ENCODE measurements around the gene PJVK. TPM values are rescaled to one million over a fixed set of nuclear protein-coding genes. Genes with fewer than 3 reads are reported as not detected.

The PJVK gene
- total RNA-seq, 2 experiments from 2014 or later = 3.2 to 4.6 TPM

DNA sequence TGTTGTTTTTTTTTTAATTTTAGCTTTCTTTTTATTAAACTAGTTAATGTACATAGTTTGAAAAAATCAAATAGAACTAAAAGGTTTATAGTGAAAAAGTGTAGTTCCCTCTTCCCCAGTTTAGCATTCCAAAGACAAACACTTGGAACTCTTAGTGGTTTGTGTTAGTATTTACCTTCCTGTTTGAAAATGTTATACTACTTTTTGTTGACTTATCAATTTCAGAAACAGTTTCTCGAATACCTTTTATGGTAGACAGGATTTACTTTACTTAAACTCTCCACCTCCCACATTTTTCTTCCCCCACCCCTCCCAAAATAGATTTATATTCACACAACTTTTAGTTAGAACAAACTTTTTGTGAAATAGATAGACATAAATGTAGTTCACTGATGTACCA lies 55.8 kb downstream of the PJVK start:
- intact Hi-C loops (cut with micrococcal nuclease) = no loop called here
- POLR2A ChIA-PET = no interaction called here
- TF ChIP-seq, protein P1, sequence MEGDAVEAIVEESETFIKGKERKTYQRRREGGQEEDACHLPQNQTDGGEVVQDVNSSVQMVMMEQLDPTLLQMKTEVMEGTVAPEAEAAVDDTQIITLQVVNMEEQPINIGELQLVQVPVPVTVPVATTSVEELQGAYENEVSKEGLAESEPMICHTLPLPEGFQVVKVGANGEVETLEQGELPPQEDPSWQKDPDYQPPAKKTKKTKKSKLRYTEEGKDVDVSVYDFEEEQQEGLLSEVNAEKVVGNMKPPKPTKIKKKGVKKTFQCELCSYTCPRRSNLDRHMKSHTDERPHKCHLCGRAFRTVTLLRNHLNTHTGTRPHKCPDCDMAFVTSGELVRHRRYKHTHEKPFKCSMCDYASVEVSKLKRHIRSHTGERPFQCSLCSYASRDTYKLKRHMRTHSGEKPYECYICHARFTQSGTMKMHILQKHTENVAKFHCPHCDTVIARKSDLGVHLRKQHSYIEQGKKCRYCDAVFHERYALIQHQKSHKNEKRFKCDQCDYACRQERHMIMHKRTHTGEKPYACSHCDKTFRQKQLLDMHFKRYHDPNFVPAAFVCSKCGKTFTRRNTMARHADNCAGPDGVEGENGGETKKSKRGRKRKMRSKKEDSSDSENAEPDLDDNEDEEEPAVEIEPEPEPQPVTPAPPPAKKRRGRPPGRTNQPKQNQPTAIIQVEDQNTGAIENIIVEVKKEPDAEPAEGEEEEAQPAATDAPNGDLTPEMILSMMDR (IDR thresholded peaks at IDR 0.05) = no peak
- no peak overlapping the region for H3K27ac Mint-ChIP-seq
- no peaks in the 10 kb centered on the region for H3K9me3 Mint-ChIP-seq
- peaks cover 15% of the 10 kb centered on the region for H3K4me1 Mint-ChIP-seq (ENCODE audit: low read depth)
- no peak overlapping the region for H3K4me3 Mint-ChIP-seq
- ATAC-seq (no peak), DNase-seq (no peak)
- no peaks in the 10 kb centered on the region for H3K27me3 Mint-ChIP-seq
- CTCF ChIA-PET = interaction anchor here (0.7 kb wide), 1 partner anchor 25 kb away, joined by 3 read pairs; no protein-coding TSS in a partner anchor
- peaks cover 16% of the 10 kb centered on the region for H3K36me3 Mint-ChIP-seq (ENCODE audit: low read depth)

DNA sequence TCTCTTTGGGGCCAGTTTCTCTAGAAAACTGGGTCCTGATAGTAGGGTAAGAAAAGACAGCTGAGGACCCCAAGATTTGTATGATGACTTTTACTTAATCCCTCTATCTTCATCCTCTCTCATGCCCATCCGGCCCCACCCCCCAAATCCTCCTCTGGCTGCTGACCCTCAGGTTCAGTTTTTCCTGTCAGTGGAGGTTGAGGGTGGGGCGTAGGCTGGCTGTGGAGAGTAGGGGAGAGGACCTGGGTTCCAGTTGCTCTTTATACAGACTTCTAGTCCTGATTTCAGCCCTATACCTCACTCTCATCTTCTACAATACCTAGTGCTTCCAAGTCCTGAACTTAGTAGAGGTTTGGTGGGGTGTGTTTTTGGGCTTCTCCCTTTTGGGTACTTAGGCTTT lies 57.5 kb downstream of the PJVK start:
- DNase-seq = no peak
- Mint-ChIP-seq H3K4me1 (ENCODE audit: low read depth) (peaks cover 21% of the 10 kb centered on the region), H3K4me3 (no peak overlapping the region), H3K27ac (no peak overlapping the region), H3K36me3 (ENCODE audit: low read depth) (peaks cover 20% of the 10 kb centered on the region), H3K27me3 (no peaks in the 10 kb centered on the region), H3K9me3 (no peaks in the 10 kb centered on the region)
- TF ChIP-seq, protein P1 (IDR thresholded peaks at IDR 0.05) = no peak
- ChIA-PET CTCF (interaction anchor here (1.0 kb wide), 2 partner anchors 14 to 19 kb away, joined by 3 to 5 read pairs; no protein-coding TSS in a partner anchor), POLR2A (interaction anchor here (0.7 kb wide), 1 partner anchor 1569 kb away, joined by 3 read pairs; no protein-coding TSS in a partner anchor)
- ATAC-seq = no peak
- intact Hi-C loops (cut with micrococcal nuclease) = no loop called here

DNA sequence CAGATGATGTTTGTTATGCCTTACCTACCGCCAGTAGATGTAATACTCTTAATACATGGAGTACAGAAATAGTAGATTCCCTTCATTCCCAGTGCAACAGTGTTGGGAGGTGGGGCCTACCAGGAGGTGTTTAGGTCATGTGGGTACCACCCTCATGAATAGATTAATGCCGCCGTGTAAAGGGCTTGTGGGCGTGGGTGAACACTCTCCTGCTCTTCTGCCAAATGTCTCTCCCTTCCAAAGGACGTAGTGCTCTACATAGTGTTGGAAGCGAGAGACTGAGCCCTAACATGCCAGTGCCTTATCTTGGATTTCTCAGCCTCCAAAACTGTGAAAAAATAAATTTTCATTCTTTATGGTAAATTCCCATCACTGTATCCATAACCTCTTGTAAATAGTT lies 59.2 kb downstream of the PJVK start:
- Mint-ChIP-seq H3K27me3 (no peaks in the 10 kb centered on the region), H3K36me3 (ENCODE audit: low read depth) (peaks cover 15% of the 10 kb centered on the region), H3K4me1 (ENCODE audit: low read depth) (peaks cover 36% of the 10 kb centered on the region), H3K9me3 (no peaks in the 10 kb centered on the region), H3K4me3 (no peak overlapping the region), H3K27ac (no peak overlapping the region)
- ChIA-PET CTCF (no interaction called here), POLR2A (interaction anchor here (0.7 to 0.8 kb wide), 2 partner anchors 11 to 13 kb away, joined by 3 to 5 read pairs; no protein-coding TSS in a partner anchor)
- TF ChIP-seq, protein P1 (IDR thresholded peaks at IDR 0.05) = no peak
- intact Hi-C loops (cut with micrococcal nuclease) = no loop called here
- ATAC-seq (no peak), DNase-seq (no peak)

Other genes with a start within 250 kb of the PJVK start
- gene PRKRA, start 203 bp upstream of the PJVK start, total RNA-seq = 10 to 100 TPM; 74.8 to 78.0 TPM
- gene FKBP7, start 27.2 kb downstream of the PJVK start, total RNA-seq = 1 to 10 TPM; 2.1 to 3.0 TPM
- 10 to 100 TPM; 21.0 to 22.2 TPM for gene PLEKHA3, start 29.1 kb downstream of the PJVK start, total RNA-seq

Data from activated CD8-positive, alpha-beta T cell treated with anti-CD3 and anti-CD28 coated beads for 36 hours (primary cell).